ENCODE data around the gene SCP2.

Gene SCP2

GRCh38 chr1:53026254-53026653, 99.2 kb downstream of the SCP2 start:
- DNase-seq (ENCODE audit: low read depth in 2 of 3, low spot score in 1 of 3), result no peak

- no peak for DNase-seq (ENCODE audit: low read depth in 2 of 3, low spot score in 1 of 3)
These were observed 104.7 kb downstream of the SCP2 start for GRCh38 chr1:53031732-53032131.

- DNase-seq (ENCODE audit: low read depth in 2 of 3, low spot score in 1 of 3), result no peak
These were observed 110.1 kb downstream of the SCP2 start for GRCh38 chr1:53037159-53037558.

GRCh38 chr1:53038566-53038965, 111.5 kb downstream of the SCP2 start:
- DNase-seq (ENCODE audit: low read depth in 2 of 3, low spot score in 1 of 3), result no peak

DNA sequence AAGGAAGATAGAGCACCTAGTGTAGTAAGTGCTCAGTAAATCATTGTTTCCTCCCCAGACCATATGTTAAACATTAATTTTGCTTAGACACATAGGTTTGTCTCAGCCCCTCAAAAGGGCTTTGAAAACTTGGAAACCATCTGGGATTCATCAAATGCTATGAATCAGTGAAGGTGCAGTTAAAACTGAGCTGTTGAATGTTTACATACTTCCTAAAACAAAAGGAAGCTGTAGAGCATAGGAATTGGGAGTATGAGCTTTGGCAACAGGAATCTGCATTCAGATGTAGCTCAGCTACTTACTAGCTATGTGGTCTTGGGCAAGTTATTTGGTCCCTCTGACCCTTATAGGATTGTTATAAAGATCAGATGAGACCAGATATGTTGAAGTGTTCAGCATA, 116.2 kb downstream of the SCP2 start:
- DNase-seq (ENCODE audit: low read depth in 2 of 3, low spot score in 1 of 3), result no peak

GRCh38 chr1:53044926-53045325, 117.8 kb downstream of the SCP2 start:
- no peak for DNase-seq (ENCODE audit: low read depth in 2 of 3, low spot score in 1 of 3)

- DNase-seq (ENCODE audit: low read depth in 2 of 3, low spot score in 1 of 3), result no peak
These were observed 119.9 kb downstream of the SCP2 start for GRCh38 chr1:53046930-53047329.

- no peak for DNase-seq (ENCODE audit: low read depth in 2 of 3, low spot score in 1 of 3)
These were observed 121.0 kb downstream of the SCP2 start for GRCh38 chr1:53047737-53048736.

DNA sequence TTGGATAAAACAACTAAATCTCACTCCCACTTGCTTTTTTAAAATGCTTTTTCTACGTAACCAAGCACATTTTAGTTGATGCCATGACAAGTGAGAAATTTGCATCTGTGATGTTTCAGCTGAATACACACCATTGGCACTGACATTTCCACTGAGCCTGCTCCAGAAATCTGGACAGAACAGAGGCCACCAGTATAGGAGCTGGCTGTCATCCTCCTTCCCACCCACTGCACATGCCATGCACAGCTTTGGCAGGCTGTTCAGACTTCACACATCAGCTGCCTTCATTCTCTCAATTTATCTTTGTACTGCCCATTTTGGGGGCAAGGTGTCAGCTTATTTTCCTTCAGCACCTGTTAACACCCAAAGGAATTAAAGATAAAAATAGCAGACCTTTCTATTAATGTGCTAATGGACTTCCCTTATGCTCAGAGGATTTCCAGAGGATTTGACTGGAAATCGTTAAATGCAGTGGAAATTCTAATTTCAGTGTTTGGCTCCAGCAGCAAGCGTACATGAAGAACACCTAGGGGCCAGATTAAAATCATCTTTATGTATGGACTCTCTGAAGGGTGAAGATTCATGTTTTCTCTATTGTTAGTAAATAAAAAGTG, 122.0 kb downstream of the SCP2 start:
- DNase-seq (ENCODE audit: low read depth in 2 of 3, low spot score in 1 of 3), result no peak

DNA sequence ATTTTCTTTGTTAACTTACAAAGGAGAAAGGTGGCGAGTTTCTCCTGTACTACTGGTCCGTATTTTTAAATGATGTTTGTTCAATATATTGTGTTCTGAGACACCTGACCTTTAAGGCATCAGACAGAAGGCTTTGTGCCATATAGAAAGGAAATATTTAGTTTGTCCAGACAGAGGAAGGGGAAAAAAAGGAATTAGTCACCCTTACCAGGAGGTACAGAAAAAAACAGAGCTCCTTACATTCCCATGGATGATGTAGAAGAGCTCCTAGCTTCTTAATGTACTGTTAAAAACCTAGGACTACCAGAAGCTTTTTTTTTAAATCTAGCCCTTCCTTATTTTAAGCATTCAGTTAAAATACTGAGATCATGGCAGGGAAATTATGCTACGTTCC, 122.5 kb downstream of the SCP2 start:
- DNase-seq (ENCODE audit: low read depth in 2 of 3, low spot score in 1 of 3), result no peak

DNA sequence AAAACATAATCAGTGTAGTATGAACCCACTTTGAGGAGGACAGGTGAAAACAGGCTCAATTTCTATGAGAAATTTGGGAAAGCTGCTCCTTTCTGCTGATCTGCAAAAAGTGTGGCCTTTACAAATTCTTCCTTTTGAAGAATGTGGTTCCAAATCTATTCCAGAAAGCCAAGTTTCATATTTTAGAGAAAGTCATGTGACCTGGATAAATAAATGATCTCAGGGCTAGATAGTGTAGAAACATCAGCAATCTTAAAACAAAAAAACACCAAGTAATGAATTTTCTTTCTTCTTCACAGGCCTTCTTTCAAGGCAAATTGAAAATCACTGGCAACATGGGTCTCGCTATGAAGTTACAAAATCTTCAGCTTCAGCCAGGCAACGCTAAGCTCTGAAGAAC, 123.2 kb downstream of the SCP2 start:
- DNase-seq (ENCODE audit: low read depth in 2 of 3, low spot score in 1 of 3), result no peak

DNA sequence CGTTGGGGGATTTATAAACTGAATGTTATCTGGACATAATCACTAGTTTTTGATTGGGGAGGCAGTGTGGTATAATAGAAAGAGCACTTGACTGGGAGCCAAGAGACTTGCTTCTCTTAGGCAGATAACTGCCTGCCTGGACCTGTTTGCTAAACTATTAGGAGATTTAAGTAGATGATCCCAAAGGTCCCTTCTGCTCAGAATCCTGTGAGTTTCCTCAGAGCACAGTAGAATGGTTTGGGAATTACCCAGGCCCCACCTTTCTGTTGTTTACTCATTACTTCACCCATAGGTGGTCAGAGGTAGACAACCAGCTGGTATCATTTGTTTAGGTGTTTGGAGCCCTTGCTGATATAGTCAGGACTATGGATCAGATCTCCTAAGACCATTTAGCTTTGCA, 124.6 kb downstream of the SCP2 start:
- no peak for DNase-seq (ENCODE audit: low read depth in 2 of 3, low spot score in 1 of 3)

DNA sequence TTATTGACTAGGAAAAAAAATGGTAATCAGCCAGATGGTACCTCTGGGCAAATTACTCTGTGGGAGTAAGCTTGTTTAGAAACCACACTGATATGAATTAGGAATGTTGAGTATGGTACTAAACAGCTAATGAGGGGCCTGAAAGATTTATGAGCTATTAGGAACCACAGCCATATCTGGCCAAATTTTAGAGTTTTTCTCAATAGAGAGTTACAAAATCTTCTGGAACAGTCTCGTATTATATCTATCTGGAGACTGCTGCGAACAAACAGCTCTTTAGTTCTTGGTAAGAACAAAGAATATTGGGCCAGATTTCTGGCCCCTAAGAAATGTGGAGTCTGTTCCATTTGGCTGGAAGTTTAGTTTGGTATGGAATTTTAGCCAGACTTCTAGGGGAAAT, 130.1 kb downstream of the SCP2 start:
- no peak for DNase-seq (ENCODE audit: low read depth in 2 of 3, low spot score in 1 of 3)

GRCh38 chr1:53060579-53060978, 133.5 kb downstream of the SCP2 start:
- no peak for DNase-seq (ENCODE audit: low read depth in 2 of 3, low spot score in 1 of 3)

DNA sequence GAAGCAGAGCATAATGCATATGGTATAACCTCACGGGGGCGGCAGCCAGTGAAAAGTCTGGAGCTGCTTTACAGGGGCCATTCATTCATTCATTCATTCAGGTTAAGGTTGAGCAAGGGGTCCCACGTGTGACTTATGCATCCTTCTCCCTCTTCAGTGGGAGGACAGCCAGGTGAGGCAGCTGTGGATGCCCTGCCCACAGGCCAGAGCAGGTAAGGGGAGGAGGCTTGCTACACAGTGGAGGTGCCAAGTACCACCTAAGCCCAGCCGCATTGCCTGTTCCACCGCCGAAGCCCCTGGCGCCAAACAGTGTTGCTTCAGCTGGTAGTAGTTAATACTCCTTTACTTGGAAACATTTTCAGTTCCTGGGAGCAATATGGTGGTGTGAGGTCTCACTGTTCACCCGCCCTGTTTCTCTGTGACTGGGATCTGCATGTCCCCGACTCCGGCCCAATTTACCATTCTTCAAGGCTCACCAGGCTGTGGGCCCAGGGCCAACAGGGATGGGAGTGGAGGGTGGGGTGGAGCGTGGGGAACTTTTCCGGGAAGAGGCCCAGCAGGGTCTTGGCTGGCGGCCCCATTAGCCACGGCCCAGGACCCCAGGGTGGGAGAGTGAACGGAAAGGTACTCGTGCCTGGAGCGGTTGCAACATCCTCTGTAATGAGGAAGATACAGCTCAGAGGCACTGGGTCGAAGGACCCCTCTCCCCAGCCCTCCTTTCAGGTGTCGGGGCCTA, 134.2 kb downstream of the SCP2 start:
- DNase-seq (ENCODE audit: low read depth in 2 of 3, low spot score in 1 of 3), result no peak

DNA sequence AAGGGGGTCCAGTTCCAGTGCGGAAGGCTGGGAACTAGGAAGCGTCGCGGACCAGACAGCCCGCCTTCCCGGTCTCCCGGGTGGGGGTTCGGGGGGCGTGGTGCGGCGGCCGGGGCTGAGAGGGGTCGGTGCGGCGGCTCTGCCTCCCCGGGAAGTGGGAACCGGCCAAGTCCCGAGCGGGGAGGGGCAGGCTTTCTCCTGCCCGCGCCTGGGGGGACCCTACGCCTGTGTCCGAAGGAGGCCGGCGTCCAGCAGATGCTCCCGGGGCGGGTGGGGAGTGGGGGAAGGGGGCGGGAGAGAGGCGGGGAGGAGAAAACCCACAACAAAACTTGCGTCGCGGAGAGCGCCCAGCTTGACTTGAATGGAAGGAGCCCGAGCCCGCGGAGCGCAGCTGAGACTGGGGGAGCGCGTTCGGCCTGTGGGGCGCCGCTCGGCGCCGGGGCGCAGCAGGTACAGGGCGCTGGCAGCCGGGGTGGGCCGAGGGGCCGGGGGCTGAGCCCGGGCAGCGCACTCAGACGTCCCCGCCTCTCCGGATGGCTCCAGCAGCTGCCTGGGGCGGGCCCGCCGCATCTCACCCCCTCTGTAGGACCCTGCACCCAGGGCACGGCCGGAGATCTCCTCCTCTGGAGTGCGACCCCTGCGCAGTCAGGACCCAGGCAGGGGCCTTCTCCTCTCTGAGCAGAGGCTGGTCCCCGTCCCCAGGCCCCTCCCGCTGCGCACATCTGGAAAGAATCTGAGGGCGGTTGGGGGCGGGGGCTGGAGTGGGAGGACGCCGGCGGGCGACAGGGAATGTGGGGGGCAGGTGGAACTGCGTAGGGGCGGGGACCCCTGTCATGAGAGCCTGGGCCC, 135.0 kb downstream of the SCP2 start, which contains the start of gene PODN:
TSS of gene PODN (plus strand) at position 355 of the 849 bp plus-strand sequence. CDS start 7,643 bp downstream, outside the sequence.
- DNase-seq (ENCODE audit: low read depth in 2 of 3, low spot score in 1 of 3), result no peak

DNA sequence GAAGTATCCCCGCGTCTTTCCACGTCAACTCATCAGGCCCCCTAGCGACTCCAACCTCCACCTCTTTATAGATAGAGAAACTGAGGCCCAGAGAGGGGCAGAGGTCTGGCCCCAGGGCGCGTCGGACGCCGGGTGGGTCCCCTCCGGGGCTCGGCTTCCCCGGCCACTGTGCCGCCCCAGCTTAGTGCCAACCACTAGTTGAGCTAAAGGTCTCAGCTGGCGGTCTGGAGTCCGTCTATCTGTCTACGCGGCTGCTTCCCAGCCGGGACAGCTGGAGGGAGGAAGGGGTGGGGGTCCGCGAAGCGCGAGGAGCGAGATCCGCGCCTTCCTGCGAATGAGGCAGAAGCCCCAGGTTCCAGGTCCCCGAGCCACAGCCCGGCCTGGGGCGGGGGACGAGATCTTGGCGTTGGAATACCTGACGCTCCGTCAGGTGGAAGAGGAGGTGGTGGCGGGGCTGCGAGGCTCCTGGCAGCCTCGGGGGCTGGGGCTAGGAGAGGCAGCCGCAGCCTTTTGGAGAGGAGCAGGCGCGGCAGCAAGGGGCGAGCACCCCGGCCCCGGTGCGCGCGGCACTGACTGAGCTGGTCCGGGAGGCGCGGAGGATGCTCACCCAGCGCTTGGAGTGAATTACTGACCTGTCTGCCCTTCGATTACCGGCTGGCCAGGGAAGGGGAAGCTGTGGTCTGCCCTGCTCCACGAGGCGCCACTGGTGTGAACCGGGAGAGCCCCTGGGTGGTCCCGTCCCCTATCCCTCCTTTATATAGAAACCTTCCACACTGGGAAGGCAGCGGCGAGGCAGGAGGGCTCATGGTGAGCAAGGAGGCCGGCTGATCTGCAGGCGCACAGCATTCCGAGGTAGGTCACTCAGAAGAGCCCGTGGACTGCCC, 135.9 kb downstream of the SCP2 start:
- no peak for DNase-seq (ENCODE audit: low read depth in 2 of 3, low spot score in 1 of 3)

DNA sequence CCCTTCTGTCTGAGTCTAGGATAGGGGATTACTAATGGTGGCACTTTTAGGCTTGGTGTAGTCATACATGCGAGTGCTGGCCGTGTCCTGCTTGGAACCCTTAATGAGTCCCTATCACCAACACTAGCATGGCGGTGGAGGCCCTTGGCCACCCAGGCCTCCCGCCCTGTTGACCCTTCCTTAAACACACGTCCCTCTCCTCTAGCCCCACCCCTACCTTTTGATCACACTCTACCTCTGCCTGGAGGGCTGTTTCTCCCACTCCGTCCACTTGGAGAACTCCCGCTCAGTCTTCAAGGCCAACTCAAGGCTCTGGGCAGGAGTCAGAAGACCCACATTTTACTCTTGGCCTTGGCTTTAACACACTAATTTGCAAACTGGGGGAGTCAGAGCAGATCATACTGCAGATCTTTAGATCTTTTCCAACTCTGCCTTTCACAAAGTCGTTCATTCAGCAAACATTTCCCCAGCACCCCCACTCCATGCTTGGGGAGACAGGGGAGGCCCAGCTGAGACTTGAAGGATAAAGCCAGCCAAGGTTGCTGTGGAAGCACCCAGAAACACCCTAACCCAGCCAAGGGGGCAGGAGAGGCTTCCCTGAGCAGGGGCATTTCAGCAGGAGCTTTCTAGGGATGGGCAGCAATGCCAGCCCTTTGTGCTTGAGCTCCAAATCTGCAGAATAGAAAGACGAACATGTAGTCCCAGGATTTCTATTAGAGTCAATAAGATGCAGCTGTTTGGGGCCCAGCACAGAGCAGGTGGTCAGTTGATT, 136.9 kb downstream of the SCP2 start:
- no peak for DNase-seq (ENCODE audit: low read depth in 2 of 3, low spot score in 1 of 3)

DNA sequence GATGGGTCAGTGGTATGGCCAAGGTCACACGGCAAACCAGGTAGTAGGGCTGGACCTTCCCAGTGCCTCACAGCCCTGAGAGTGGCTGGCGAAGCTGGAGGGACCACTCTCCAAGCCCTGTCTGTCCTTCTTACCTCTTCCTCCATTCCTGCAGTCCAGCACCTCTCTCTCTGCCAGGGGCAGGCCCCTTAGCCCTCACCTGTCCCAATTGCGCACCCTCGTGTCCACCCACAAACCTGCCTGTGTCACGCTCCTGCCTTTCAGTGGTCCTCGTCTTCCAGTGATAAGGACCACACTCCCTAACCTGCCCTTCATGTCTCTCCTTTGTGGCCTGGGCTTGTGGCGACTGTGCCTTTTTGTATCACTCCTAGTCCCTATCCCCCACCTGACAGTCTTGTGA, 138.3 kb downstream of the SCP2 start:
- no peak for DNase-seq (ENCODE audit: low read depth in 2 of 3, low spot score in 1 of 3)

Measured in stimulated activated CD4-positive, alpha-beta T cell treated with anti-CD3 and anti-CD28 coated beads, Interleukin-12 subunit alpha, Interleukin-12 subunit beta, amount 100 ng/mL, for 48 hours (primary cell).